SU-DHL-6 (cell line): Measurements from ENCODE around the gene GDNF.

Experiments
- H2AFZ ChIP-seq: fragments of 200-600 bp; sonication (generic); 2 replicates; pipeline ENCODE4 v1.6.1; 2014; ENCODE audit warnings: low read depth, mild to moderate bottlenecking, moderate library complexity, mixed read lengths, antibody characterized with exemption, low read length; ENCODE audit not compliant: severe bottlenecking
- H3F3A ChIP-seq: fragments of 200-600 bp; shearing (Covaris generic); 2 replicates; pipeline ENCODE4 v1.6.0; 2016; ENCODE audit warnings: antibody characterized with exemption, mild to moderate bottlenecking; ENCODE audit not compliant: insufficient read depth
- H3K27ac ChIP-seq: fragments of 200-600 bp; sonication (generic); 2 replicates; pipeline ENCODE4 v1.5.1; 2016; ENCODE audit warnings: low read depth, mild to moderate bottlenecking, low read length, moderate library complexity, mixed read lengths
- H3K27me3 ChIP-seq: fragments of 200-600 bp; sonication (generic), shearing (Covaris generic); 2 replicates; pipeline ENCODE4 v1.6.0; 2014; ENCODE audit warnings: mild to moderate bottlenecking, low read length
- H3K36me3 ChIP-seq: fragments of 200-600 bp; sonication (generic); 2 replicates; pipeline ENCODE4 v1.6.1; 2014; ENCODE audit warnings: mild to moderate bottlenecking, low read length, mixed read lengths
- H3K4me2 ChIP-seq: fragments of 300-600, 200-600 bp; shearing (Covaris generic), sonication (generic); 2 replicates; pipeline ENCODE4 v1.6.0; 2014; ENCODE audit warnings: low read length, low read depth, mild to moderate bottlenecking; ENCODE audit not compliant: poor library complexity, severe bottlenecking
- H3K4me3 ChIP-seq: fragments of 200-600 bp; sonication (generic); 2 replicates; pipeline ENCODE4 v1.5.1; 2014; ENCODE audit warnings: antibody characterized with exemption, low read length, mild to moderate bottlenecking, mixed read lengths; ENCODE audit not compliant: insufficient read depth, poor library complexity, severe bottlenecking
- H3K79me2 ChIP-seq: fragments of 200-600 bp; sonication (generic); 2 replicates; pipeline ENCODE4 v1.6.1; 2014; ENCODE audit warnings: mild to moderate bottlenecking, low read length, moderate library complexity; ENCODE audit not compliant: insufficient read depth
- H3K9ac ChIP-seq: fragments of 200-600 bp; sonication (generic); 2 replicates; pipeline ENCODE4 v1.7.0; 2014; ENCODE audit warnings: mild to moderate bottlenecking, low read length
- H3K9me2 ChIP-seq: fragments of 200-600 bp; sonication (generic); replicated peaks from 2 replicates; pipeline ENCODE4 v1.6.1; 2014; ENCODE audit warnings: low read length; ENCODE audit not compliant: insufficient read depth
- H3K9me3 ChIP-seq: fragments of 200-600 bp; sonication (generic); 2 replicates; pipeline ENCODE4 v1.6.1; 2014; ENCODE audit warnings: low read length, mixed read lengths; ENCODE audit not compliant: insufficient read depth
- H4K20me1 ChIP-seq: fragments of 200-600 bp; sonication (generic); 2 replicates; pipeline ENCODE4 v1.6.1; 2014; ENCODE audit warnings: low read depth, mild to moderate bottlenecking, antibody characterized with exemption, low read length, moderate library complexity, mixed read lengths
- EZH2phosphoT487 ChIP-seq: fragments of 200-600 bp; sonication (generic), shearing (Covaris generic); conservative IDR thresholded peaks from 2 replicates; pipeline ENCODE4 v1.6.1; 2018; ENCODE audit warnings: mild to moderate bottlenecking, antibody characterized with exemption, low read length, moderate library complexity, mixed read lengths
- TF ChIP-seq, protein P1 (sequence below): fragments of 200-600 bp; sonication (generic); IDR thresholded peaks from one replicate; pipeline ENCODE4 v1.5.1; 2017; ENCODE audit warnings: antibody characterized with exemption, mild to moderate bottlenecking, low read length, moderate library complexity; ENCODE audit not compliant: insufficient read depth, poor library complexity, severe bottlenecking

The GDNF gene

GRCh38 chr5:37882636-37883035, 42.8 kb upstream of the GDNF start:
- no peak overlapping the region for H3K4me3 ChIP-seq
- no peaks in the 10 kb centered on the region for H3K27me3 ChIP-seq
- H3K9me2 ChIP-seq = no peaks in the 10 kb centered on the region
- no peak overlapping the region for H3K4me2 ChIP-seq
- H3K36me3 ChIP-seq = no peaks in the 10 kb centered on the region
- no peak overlapping the region for H2AFZ ChIP-seq
- no peak overlapping the region for H3K9ac ChIP-seq
- no peak for TF ChIP-seq EZH2phosphoT487
- TF ChIP-seq, protein P1, sequence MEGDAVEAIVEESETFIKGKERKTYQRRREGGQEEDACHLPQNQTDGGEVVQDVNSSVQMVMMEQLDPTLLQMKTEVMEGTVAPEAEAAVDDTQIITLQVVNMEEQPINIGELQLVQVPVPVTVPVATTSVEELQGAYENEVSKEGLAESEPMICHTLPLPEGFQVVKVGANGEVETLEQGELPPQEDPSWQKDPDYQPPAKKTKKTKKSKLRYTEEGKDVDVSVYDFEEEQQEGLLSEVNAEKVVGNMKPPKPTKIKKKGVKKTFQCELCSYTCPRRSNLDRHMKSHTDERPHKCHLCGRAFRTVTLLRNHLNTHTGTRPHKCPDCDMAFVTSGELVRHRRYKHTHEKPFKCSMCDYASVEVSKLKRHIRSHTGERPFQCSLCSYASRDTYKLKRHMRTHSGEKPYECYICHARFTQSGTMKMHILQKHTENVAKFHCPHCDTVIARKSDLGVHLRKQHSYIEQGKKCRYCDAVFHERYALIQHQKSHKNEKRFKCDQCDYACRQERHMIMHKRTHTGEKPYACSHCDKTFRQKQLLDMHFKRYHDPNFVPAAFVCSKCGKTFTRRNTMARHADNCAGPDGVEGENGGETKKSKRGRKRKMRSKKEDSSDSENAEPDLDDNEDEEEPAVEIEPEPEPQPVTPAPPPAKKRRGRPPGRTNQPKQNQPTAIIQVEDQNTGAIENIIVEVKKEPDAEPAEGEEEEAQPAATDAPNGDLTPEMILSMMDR = no peak
- H3F3A ChIP-seq = no peaks in the 10 kb centered on the region
- H3K9me3 ChIP-seq = no peaks in the 10 kb centered on the region; the same call in 1 of the 2 replicates
- no peaks in the 10 kb centered on the region for H3K79me2 ChIP-seq
- H3K27ac ChIP-seq = no peak overlapping the region
- no peaks in the 10 kb centered on the region for H4K20me1 ChIP-seq

GRCh38 chr5:37881359-37881758, 41.5 kb upstream of the GDNF start:
- TF ChIP-seq, protein P1 = no peak
- TF ChIP-seq EZH2phosphoT487 = no peak
- no peaks in the 10 kb centered on the region for H3K36me3 ChIP-seq
- no peak overlapping the region for H3K4me2 ChIP-seq
- no peaks in the 10 kb centered on the region for H3K27me3 ChIP-seq
- H3K9me2 ChIP-seq = no peaks in the 10 kb centered on the region
- H4K20me1 ChIP-seq = no peaks in the 10 kb centered on the region
- H3K9ac ChIP-seq = no peak overlapping the region
- no peaks in the 10 kb centered on the region for H3K79me2 ChIP-seq
- no peak overlapping the region for H3K27ac ChIP-seq
- H3K4me3 ChIP-seq = no peak overlapping the region
- H3K9me3 ChIP-seq = no peaks in the 10 kb centered on the region; the same call in 1 of the 2 replicates
- H2AFZ ChIP-seq = no peak overlapping the region
- no peaks in the 10 kb centered on the region for H3F3A ChIP-seq

DNA sequence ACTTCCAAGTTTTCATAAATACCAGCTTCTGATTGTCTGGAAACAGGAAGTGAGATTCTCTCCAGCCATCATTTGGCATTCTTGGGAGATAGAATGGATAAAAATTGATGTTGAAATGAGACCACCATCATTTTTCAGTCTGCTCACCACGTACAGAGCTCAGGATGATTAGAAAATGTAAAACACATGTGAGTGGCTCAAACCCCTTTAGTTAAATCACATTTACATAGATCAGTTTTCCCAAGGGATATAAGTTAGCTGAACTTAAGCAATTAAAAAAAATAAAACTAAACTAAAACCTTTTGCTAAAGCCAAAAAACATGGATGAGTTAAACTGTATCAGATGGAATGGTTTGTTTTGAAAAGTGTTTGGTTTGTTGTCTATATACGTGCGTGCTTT, 37.1 kb upstream of the GDNF start:
- H3K9me2 ChIP-seq = no peaks in the 10 kb centered on the region
- TF ChIP-seq, protein P1 = no peak
- no peak for TF ChIP-seq EZH2phosphoT487
- H3K79me2 ChIP-seq = no peaks in the 10 kb centered on the region
- no peak overlapping the region for H3K4me2 ChIP-seq
- H3K27me3 ChIP-seq = no peaks in the 10 kb centered on the region
- H3K36me3 ChIP-seq = no peaks in the 10 kb centered on the region
- H3F3A ChIP-seq = no peaks in the 10 kb centered on the region
- no peaks in the 10 kb centered on the region; the same call in 1 of the 2 replicates for H3K9me3 ChIP-seq
- no peak overlapping the region for H3K9ac ChIP-seq
- H2AFZ ChIP-seq = no peak overlapping the region
- no peaks in the 10 kb centered on the region for H4K20me1 ChIP-seq
- no peak overlapping the region for H3K4me3 ChIP-seq
- H3K27ac ChIP-seq = no peak overlapping the region

DNA sequence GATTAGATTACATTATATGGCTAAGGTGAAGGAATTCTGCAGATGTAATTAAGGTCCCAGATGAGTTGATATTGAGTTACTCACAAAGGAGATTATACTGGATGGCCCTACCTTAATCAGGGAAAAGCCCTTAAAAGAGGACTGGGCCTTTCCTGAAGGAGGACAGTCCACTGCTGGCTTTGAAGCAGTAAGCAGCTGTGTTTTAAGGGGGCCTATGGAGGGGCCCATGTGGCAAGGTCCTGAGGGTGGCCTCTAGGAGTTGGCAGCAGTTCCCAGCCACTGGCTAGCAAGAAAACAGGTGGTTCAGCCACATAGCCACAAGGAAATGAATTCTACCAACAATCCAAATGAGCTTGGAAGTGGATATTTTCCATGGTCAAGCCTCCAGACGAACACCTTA, 36.4 kb upstream of the GDNF start:
- Histone ChIP-seq H3K79me2 (no peaks in the 10 kb centered on the region), H3F3A (no peaks in the 10 kb centered on the region), H2AFZ (no peak overlapping the region), H3K27ac (no peak overlapping the region), H3K4me3 (no peak overlapping the region), H3K9me2 (no peaks in the 10 kb centered on the region), H3K27me3 (no peaks in the 10 kb centered on the region), H3K9me3 (no peaks in the 10 kb centered on the region), H3K36me3 (no peaks in the 10 kb centered on the region), H3K9ac (no peak overlapping the region), H4K20me1 (no peaks in the 10 kb centered on the region), H3K4me2 (no peak overlapping the region)
- TF ChIP-seq, protein P1 = no peak
- no peak for TF ChIP-seq EZH2phosphoT487
